IMR-90 (cell line): Measurements from ENCODE around the gene KAZN. TPM values are rescaled to one million over a fixed set of nuclear protein-coding genes. Genes with fewer than 3 reads are reported as not detected.

Experiments used
- ATAC-seq: fragments of 200-7000 bp; cut with Tn5 transposase; 2 replicates; pipeline ENCODE4 v1.9.1; 2020; ENCODE audit warnings: low read depth, mild to moderate bottlenecking, moderate library complexity
- BruUV-seq: library from RNA; stranded (reverse); fragments of 400-500 nt; replicated peaks from 2 replicates; lab custom pipeline; 2021; lab: Mats Ljungman, UMichigan
- CTCF ChIA-PET: fragments of 300-600 bp; formaldehyde crosslinking; extraction: SDS; loops from one replicate; lab custom pipeline; 2021; ENCODE audit warnings: antibody characterized with exemption; lab: Yijun Ruan, JAX
- POLR2A ChIA-PET: fragments of 300-600 bp; sonication (Branson Sonifier 250); formaldehyde crosslinking; loops from one replicate; lab custom pipeline; 2022; ENCODE audit warnings: antibody characterized with exemption; ENCODE audit not compliant: unreplicated experiment; lab: Charles Lee
- DNase-seq: peaks from one replicate; pipeline ENCODE4 v3.0.0; 2013
- H2AFZ ChIP-seq: replicated peaks from 2 replicates; pipeline ENCODE3; 2013; ENCODE audit warnings: low read length, mild to moderate bottlenecking; ENCODE audit not compliant: poor library complexity
- H2AK5ac ChIP-seq: 2 replicates; pipeline ENCODE4 v1.6.1; 2013; ENCODE audit warnings: low read depth, low read length, inconsistent platforms
- H2AK9ac ChIP-seq: replicated peaks from 2 replicates; pipeline ENCODE3; 2013; ENCODE audit warnings: mild to moderate bottlenecking, low read depth, low read length, moderate library complexity; ENCODE audit not compliant: poor library complexity
- H2BK120ac ChIP-seq: 2 replicates; pipeline ENCODE4 v1.6.1; 2013; ENCODE audit warnings: low read depth, low read length, inconsistent platforms
- H2BK15ac ChIP-seq: 3 replicates; pipeline ENCODE4 v1.6.1; 2013; ENCODE audit warnings: low read depth, low read length, inconsistent platforms
- H2BK20ac ChIP-seq: 2 replicates; pipeline ENCODE4 v1.6.1; 2013; ENCODE audit warnings: low read depth, mild to moderate bottlenecking, inconsistent platforms, low read length, moderate library complexity
- H2BK5ac ChIP-seq: 2 replicates; pipeline ENCODE4 v1.6.1; 2013; ENCODE audit warnings: mild to moderate bottlenecking, low read depth, low read length, inconsistent platforms; ENCODE audit not compliant: poor library complexity, severe bottlenecking
- H3K14ac ChIP-seq: replicated peaks from 2 replicates; pipeline ENCODE4 v1.6.1; 2013; ENCODE audit warnings: low read depth, low read length, inconsistent platforms
- H3K18ac ChIP-seq: 2 replicates; pipeline ENCODE4 v1.6.1; 2013; ENCODE audit warnings: low read depth, low read length, control low read depth
- H3K23ac ChIP-seq: 2 replicates; pipeline ENCODE4 v1.6.1; 2013; ENCODE audit warnings: low read depth, low read length, inconsistent platforms
- H3K27ac ChIP-seq: 2 replicates; pipeline ENCODE4 v1.5.1; 2013; ENCODE audit warnings: mild to moderate bottlenecking, control low read depth, low read length; ENCODE audit not compliant: insufficient read depth
- H3K27me3 ChIP-seq: 2 replicates; pipeline ENCODE4 v1.6.1; 2013; ENCODE audit warnings: low read length; ENCODE audit not compliant: control insufficient read depth, insufficient read depth
- H3K36me3 ChIP-seq: 2 replicates; pipeline ENCODE4 v1.6.1; 2013; ENCODE audit warnings: low read length, mixed read lengths; ENCODE audit not compliant: control insufficient read depth, insufficient read depth
- H3K4ac ChIP-seq: 2 replicates; pipeline ENCODE4 v1.6.1; 2013; ENCODE audit warnings: low read depth, low read length, inconsistent platforms
- H3K4me1 ChIP-seq: 2 replicates; pipeline ENCODE4 v1.6.1; 2013; ENCODE audit warnings: low read length, mixed read lengths; ENCODE audit not compliant: control insufficient read depth, insufficient read depth
- H3K4me2 ChIP-seq: 2 replicates; pipeline ENCODE4 v1.6.1; 2013; ENCODE audit warnings: low read depth, mild to moderate bottlenecking, control low read depth, low read length, moderate library complexity
- H3K4me3 ChIP-seq: 2 replicates; pipeline ENCODE4 v1.5.1; 2013; ENCODE audit warnings: low read depth, mild to moderate bottlenecking, control low read depth, low read length, moderate library complexity; ENCODE audit not compliant: insufficient read depth
- H3K56ac ChIP-seq: 2 replicates; pipeline ENCODE4 v1.6.1; 2013; ENCODE audit warnings: low read length, inconsistent platforms; ENCODE audit not compliant: insufficient read depth; ENCODE audit errors: extremely low read depth
- H3K79me1 ChIP-seq, 2 experiments: 2 replicates each; pipeline ENCODE4 v1.6.1; 2013; ENCODE audit warnings: low read length in 2 of 2, inconsistent platforms in 1 of 2, low read depth in 1 of 2
- H3K9ac ChIP-seq: 2 replicates; pipeline ENCODE4 v1.6.1; 2013; ENCODE audit warnings: low read depth, low read length, control low read depth
- H3K9me1 ChIP-seq: 2 replicates; pipeline ENCODE4 v1.6.1; 2013; ENCODE audit warnings: low read length, inconsistent platforms; ENCODE audit not compliant: insufficient read depth
- H3K9me3 ChIP-seq: 2 replicates; pipeline ENCODE4 v1.6.1; 2013; ENCODE audit warnings: low read length; ENCODE audit not compliant: control insufficient read depth, insufficient read depth
- H4K20me1 ChIP-seq: 2 replicates; pipeline ENCODE4 v1.6.1; 2013; ENCODE audit warnings: low read length, inconsistent platforms; ENCODE audit not compliant: insufficient read depth
- H4K5ac ChIP-seq: 2 replicates; pipeline ENCODE4 v1.6.1; 2013; ENCODE audit warnings: mild to moderate bottlenecking, low read depth, low read length, control low read depth
- H4K8ac ChIP-seq, 2 experiments: 2 replicates each; pipeline ENCODE4 v1.6.1; 2013; ENCODE audit warnings: low read depth in 2 of 2, low read length in 2 of 2, control low read depth in 1 of 2, inconsistent platforms in 1 of 2
- H4K91ac ChIP-seq: 2 replicates; pipeline ENCODE4 v1.6.1; 2013; ENCODE audit warnings: low read depth, low read length, inconsistent platforms; ENCODE audit not compliant: insufficient read depth
- MAFK ChIP-seq: IDR thresholded peaks from 2 replicates; pipeline ENCODE4 v1.6.1; 2012; ENCODE audit warnings: low read depth, low read length, improper control_type of control experiment
- MXI1 ChIP-seq: IDR thresholded peaks from 2 replicates; pipeline ENCODE4 v1.6.1; 2012; ENCODE audit warnings: low read depth, mild to moderate bottlenecking, low read length, moderate library complexity, borderline replicate concordance
- WGBS, 2 experiments: methylation state at CpG; one replicate each; pipeline versions ENCODE4 v1.1.5 to v1.1.7; 2013; ENCODE audit warnings: missing lambda C conversion rate in 2 of 2; ENCODE audit not compliant: insufficient read length in 1 of 2; ENCODE audit errors: extremely low coverage in 2 of 2; 5-methylcytosine and 5-hydroxymethylcytosine counted together
- dilution Hi-C: fragments of 300-500 bp; cut with HindIII; formaldehyde crosslinking; loops from one replicate; pipeline ENCODE4 v1.14.3; 2018; ENCODE audit warnings: low sequenced_read_pairs; ENCODE audit not compliant: unreplicated experiment
- in situ Hi-C: fragments of 300-500 bp; cut with MboI; formaldehyde crosslinking; loops from 3 replicates; pipeline ENCODE4 v1.14.3; 2019; ENCODE audit warnings: low sequenced_read_pairs, inconsistent platforms, mixed read lengths
- intact Hi-C: fragments of 100-400 bp; cut with micrococcal nuclease; formaldehyde crosslinking; loops from 2 replicates; pipeline ENCODE4 v1.10.0; 2022
- polyA plus RNA-seq, 3 experiments: library from polyadenylated mRNA; depleted of rRNA; stranded (reverse); fragments of >200 nt; gene quantifications; 2 replicates each; pipeline ENCODE4 v1.2.3, GENCODE V29; 2012; ENCODE audit warnings: low replicate concordance in 1 of 3
- total RNA-seq: library from RNA; depleted of rRNA; stranded (reverse); fragments of >200 nt; gene quantifications from 2 replicates; pipeline ENCODE4 v1.2.3, GENCODE V29; 2012

The KAZN gene
- total and polyA plus RNA-seq, 2 of the 4 experiments (the other 2 are of a cell fraction): 5.2 to 10.5 TPM

DNA sequence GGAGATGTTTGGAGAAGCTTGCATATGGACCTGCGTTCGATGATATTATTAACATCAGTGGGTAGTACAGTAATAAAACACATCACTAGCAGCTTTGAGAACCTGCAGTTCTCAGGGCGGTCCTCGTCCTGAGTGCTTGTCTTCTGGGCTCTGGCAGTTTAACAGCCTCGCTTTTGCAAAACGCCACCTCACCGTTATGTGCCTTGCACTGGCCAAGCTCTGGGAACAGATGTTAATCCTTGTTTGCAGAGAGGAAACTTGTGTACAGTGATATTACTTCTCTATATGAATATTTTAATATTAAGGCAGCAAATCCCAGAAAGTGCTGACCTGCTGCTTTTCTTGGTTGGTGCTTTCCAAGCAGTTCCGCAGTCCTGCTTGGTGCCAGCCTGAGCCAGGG lies 387.7 kb downstream of the KAZN start:
- Histone ChIP-seq H4K5ac (no peak overlapping the region), H4K20me1 (peaks cover 21% of the 10 kb centered on the region), H3K36me3 (no peaks in the 10 kb centered on the region), H2BK120ac (no peak overlapping the region), H3K18ac (no peak overlapping the region), H3K4me3 (no peak overlapping the region), H2BK5ac (no peak overlapping the region), H3K9me3 (no peaks in the 10 kb centered on the region), H2BK15ac (no peak overlapping the region), H3K4me1 (no peaks in the 10 kb centered on the region; the same call in 1 of the 2 replicates), H3K27me3 (no peaks in the 10 kb centered on the region), H3K56ac (no peak overlapping the region), H3K4ac (no peak overlapping the region), H4K91ac (no peak overlapping the region), H3K9ac (no peak overlapping the region), H3K27ac (no peak overlapping the region), H3K23ac (no peak overlapping the region), H2AK5ac (no peak overlapping the region), H3K14ac (no peak overlapping the region), H4K8ac (no peak overlapping the region), H3K79me1 (peaks cover 26 to 73% of the 10 kb centered on the region in 2 experiments), H3K9me1 (peaks cover 22% of the 10 kb centered on the region), H2AFZ (no peak overlapping the region), H2BK20ac (no peak overlapping the region), H2AK9ac (no peak overlapping the region), H3K4me2 (no peak overlapping the region)
- in situ Hi-C loops (no loop called here), intact Hi-C loops (no loop called here), dilution Hi-C loops (no loop called here)
- WGBS, 2 experiments: 100% methylated on average over 1 of the region's 8 CpGs; no CpG with 5 or more reads in 1 of the 2 experiments
- CTCF ChIA-PET: no interaction called here
- ATAC-seq (no peak), DNase-seq (no peak)
- TF ChIP-seq MXI1 (no peak), MAFK (peak; percentile 42; the same call in 1 of the 2 replicates)
- POLR2A ChIA-PET: no interaction called here
- no TSS peak for BruUV-seq
